ENCODE measurements around the gene PAK6. TPM values are rescaled to one million over a fixed set of nuclear protein-coding genes. Genes with fewer than 3 reads are reported as not detected.

Gene PAK6
- total RNA-seq (2022; extraction: Qiagen RNA extraction; ENCODE audit: low read depth) = 0.19 to 0.47 TPM (median 0.30 TPM) in 4 of 5 replicates, not detected in the other

GRCh38 chr15:40238532-40239403, at the start of gene PAK6:
Gene PAK6 (plus strand): TSS chr15:40239063. CDS start chr15:40264786, 25,723 bp downstream.

GRCh38 chr15:40282869-40283614, 44.2 kb downstream of the PAK6 start, which contains the start of gene ANKRD63:
Gene ANKRD63 (minus strand): TSS chr15:40283064. CDS start chr15:40282586, 478 bp downstream.

GRCh38 chr15:40307421-40308211, 68.8 kb downstream of the PAK6 start, which contains the start of gene PLCB2:
Gene PLCB2 (minus strand): TSS chr15:40307935. CDS start chr15:40307672, 263 bp downstream.

GRCh38 chr15:40323239-40323952, 84.5 kb downstream of the PAK6 start, which contains the start of gene INAFM2:
Gene INAFM2 (plus strand): TSS chr15:40323692. CDS start chr15:40324056, 364 bp downstream.

Other genes with a start within 250 kb of the PAK6 start
- 228 to 271 TPM (median 247 TPM) in 5 replicates for gene SRP14, start 199.9 kb upstream of the PAK6 start, total RNA-seq (2022; extraction: Qiagen RNA extraction; ENCODE audit: low read depth)
- gene BMF, start 130.2 kb upstream of the PAK6 start, total RNA-seq (2022; extraction: Qiagen RNA extraction; ENCODE audit: low read depth) = 1.6 to 3.0 TPM (median 1.8 TPM) in 5 replicates
- 28.2 to 33.9 TPM (median 30.0 TPM) in 5 replicates for gene BUB1B, start 78.0 kb upstream of the PAK6 start, total RNA-seq (2022; extraction: Qiagen RNA extraction; ENCODE audit: low read depth)
- 0.19 to 0.42 TPM (median 0.32 TPM) in 4 of 5 replicates, not detected in the other for gene ANKRD63, start 44.0 kb downstream of the PAK6 start, total RNA-seq (2022; extraction: Qiagen RNA extraction; ENCODE audit: low read depth)
- gene PLCB2, start 68.9 kb downstream of the PAK6 start, total RNA-seq (2022; extraction: Qiagen RNA extraction; ENCODE audit: low read depth) = 0.27 to 1.3 TPM (median 0.48 TPM) in 5 replicates
- 5.2 to 6.4 TPM (median 6.1 TPM) in 5 replicates for gene INAFM2, start 84.6 kb downstream of the PAK6 start, total RNA-seq (2022; extraction: Qiagen RNA extraction; ENCODE audit: low read depth)
- gene CCDC9B, start 101.9 kb downstream of the PAK6 start, total RNA-seq (2022; extraction: Qiagen RNA extraction; ENCODE audit: low read depth) = 14.7 to 20.5 TPM (median 17.0 TPM) in 5 replicates
- gene PHGR1, start 112.0 kb downstream of the PAK6 start, total RNA-seq (2022; extraction: Qiagen RNA extraction; ENCODE audit: low read depth) = not detected in 5 replicates
- 0.64 to 1.7 TPM (median 1.4 TPM) in 5 replicates for gene DISP2, start 119.2 kb downstream of the PAK6 start, total RNA-seq (2022; extraction: Qiagen RNA extraction; ENCODE audit: low read depth)
- gene KNSTRN, start 143.7 kb downstream of the PAK6 start, total RNA-seq (2022; extraction: Qiagen RNA extraction; ENCODE audit: low read depth) = 40.0 to 50.7 TPM (median 45.3 TPM) in 5 replicates
- 12.6 to 14.4 TPM (median 13.2 TPM) in 5 replicates for gene IVD, start 166.7 kb downstream of the PAK6 start, total RNA-seq (2022; extraction: Qiagen RNA extraction; ENCODE audit: low read depth)
- gene BAHD1, start 201.9 kb downstream of the PAK6 start, total RNA-seq (2022; extraction: Qiagen RNA extraction; ENCODE audit: low read depth) = 10.5 to 12.7 TPM (median 11.5 TPM) in 5 replicates
- gene CHST14, start 231.9 kb downstream of the PAK6 start, total RNA-seq (2022; extraction: Qiagen RNA extraction; ENCODE audit: low read depth) = 15.1 to 21.7 TPM (median 19.6 TPM) in 5 replicates